Upper lobe of right lung (tissue), 1 donor: ENCODE measurements around the gene CACNG8. TPM values are rescaled to one million over a fixed set of nuclear protein-coding genes. Genes with fewer than 3 reads are reported as not detected.

ENCODE experiments used
- ATAC-seq: fragments of 200-7000 bp; cut with Tn5 transposase; one replicate; pipeline ENCODE4 v1.9.1; 2020; ENCODE audit warnings: mild to moderate bottlenecking, moderate library complexity
- DNase-seq: peaks from one replicate; pipeline ENCODE4 v3.0.0-alpha.2; 2020
- H3K27ac ChIP-seq: fragments of 200-600 bp; one replicate; pipeline ENCODE4 v1.8.0; 2022
- H3K27me3 ChIP-seq: fragments of 200-600 bp; one replicate; pipeline ENCODE4 v1.8.0; 2022; ENCODE audit warnings: mild to moderate bottlenecking
- H3K36me3 ChIP-seq: fragments of 200-600 bp; one replicate; pipeline ENCODE4 v1.8.0; 2022
- H3K4me1 ChIP-seq: fragments of 200-600 bp; one replicate; pipeline ENCODE4 v1.8.0; 2022
- H3K4me3 ChIP-seq: fragments of 200-600 bp; one replicate; pipeline ENCODE4 v1.8.0; 2022; ENCODE audit warnings: mild to moderate bottlenecking
- H3K9me3 ChIP-seq: fragments of 200-600 bp; one replicate; pipeline ENCODE4 v1.8.0; 2022
- intact Hi-C: fragments of 100-400 bp; cut with DNase I; formaldehyde crosslinking; loops from one replicate; pipeline ENCODE4 v1.11.0; 2022
- total RNA-seq: library from RNA; stranded (reverse); fragmentation: NEBNext Ultra II Directional; extraction: Animal tissue kit (Norgen Biotek cat#: 25700); gene quantifications from one replicate; pipeline ENCODE4 v1.2.1, GENCODE V29; 2021
- TF ChIP-seq, protein P1 (sequence below): fragments of 200-600 bp; IDR thresholded peaks from one replicate; pipeline ENCODE4 v1.8.0; 2022; ENCODE audit warnings: antibody characterized with exemption
- donor health status: DM: no; HTN: yes; CAD: no; lungs with severe emphysema.

CACNG8 gene
- total RNA-seq, 1 donor from 2014 or later, result 0.12 TPM

DNA sequence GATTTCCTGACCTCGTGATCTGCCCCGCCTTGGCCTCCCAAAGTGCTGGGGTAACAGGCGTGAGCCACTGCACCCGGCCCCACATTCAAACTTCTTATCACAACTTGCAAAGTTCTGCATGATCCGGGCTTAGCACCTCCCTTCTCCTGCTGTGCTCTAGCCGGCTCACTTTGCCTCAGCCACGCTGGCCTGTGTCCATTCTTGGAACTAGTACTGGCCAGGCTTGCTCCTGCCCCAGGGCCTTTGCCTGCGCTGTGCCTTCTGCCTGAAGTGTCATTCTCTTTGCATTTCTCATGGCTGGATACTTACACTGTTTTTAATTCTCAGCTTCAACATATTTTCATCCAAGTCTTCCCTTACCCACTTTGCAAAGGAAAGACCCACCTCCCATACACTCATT, 58.6 kb downstream of the CACNG8 start:
- H3K4me1 ChIP-seq, result no peaks in the 10 kb centered on the region
- TF ChIP-seq, protein P1, sequence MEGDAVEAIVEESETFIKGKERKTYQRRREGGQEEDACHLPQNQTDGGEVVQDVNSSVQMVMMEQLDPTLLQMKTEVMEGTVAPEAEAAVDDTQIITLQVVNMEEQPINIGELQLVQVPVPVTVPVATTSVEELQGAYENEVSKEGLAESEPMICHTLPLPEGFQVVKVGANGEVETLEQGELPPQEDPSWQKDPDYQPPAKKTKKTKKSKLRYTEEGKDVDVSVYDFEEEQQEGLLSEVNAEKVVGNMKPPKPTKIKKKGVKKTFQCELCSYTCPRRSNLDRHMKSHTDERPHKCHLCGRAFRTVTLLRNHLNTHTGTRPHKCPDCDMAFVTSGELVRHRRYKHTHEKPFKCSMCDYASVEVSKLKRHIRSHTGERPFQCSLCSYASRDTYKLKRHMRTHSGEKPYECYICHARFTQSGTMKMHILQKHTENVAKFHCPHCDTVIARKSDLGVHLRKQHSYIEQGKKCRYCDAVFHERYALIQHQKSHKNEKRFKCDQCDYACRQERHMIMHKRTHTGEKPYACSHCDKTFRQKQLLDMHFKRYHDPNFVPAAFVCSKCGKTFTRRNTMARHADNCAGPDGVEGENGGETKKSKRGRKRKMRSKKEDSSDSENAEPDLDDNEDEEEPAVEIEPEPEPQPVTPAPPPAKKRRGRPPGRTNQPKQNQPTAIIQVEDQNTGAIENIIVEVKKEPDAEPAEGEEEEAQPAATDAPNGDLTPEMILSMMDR, result no peak
- H3K4me3 ChIP-seq, result no peak overlapping the region
- no peak overlapping the region for H3K27ac ChIP-seq
- no peak for ATAC-seq
- H3K27me3 ChIP-seq, result peaks cover 15% of the 10 kb centered on the region
- no peak for DNase-seq
- intact Hi-C loops, result loop anchor here (5.0 to 10.0 kb wide), 2 partner anchors 117 to 179 kb away; partner anchors contain the start of gene CACNG7
- no peaks in the 10 kb centered on the region for H3K36me3 ChIP-seq
- no peaks in the 10 kb centered on the region for H3K9me3 ChIP-seq

DNA sequence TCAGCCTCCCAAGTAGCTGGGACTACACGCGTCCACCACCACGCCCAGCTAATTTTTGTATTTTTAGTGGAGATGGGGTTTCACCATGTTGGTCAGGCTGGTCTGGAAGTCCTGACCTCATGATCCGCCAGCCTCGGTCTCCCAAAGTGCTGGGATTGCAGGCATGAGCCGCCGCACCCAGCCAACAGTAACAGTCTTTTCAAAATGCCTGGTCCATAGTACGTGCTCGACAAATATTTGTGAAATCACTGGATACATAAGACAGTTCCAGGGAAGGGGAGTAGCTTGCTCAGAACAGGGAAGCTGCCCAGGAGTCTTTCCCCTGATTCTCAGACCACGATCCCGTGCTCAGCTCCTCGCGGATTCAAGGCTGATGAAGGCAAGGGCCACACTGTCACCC, 59.2 kb downstream of the CACNG8 start:
- no peaks in the 10 kb centered on the region for H3K4me1 ChIP-seq
- no peak for ATAC-seq
- no peak overlapping the region for H3K27ac ChIP-seq
- TF ChIP-seq, protein P1, result no peak
- no peak overlapping the region for H3K4me3 ChIP-seq
- no peaks in the 10 kb centered on the region for H3K9me3 ChIP-seq
- H3K36me3 ChIP-seq, result no peaks in the 10 kb centered on the region
- intact Hi-C loops, result loop anchor here (5.0 to 10.0 kb wide), 2 partner anchors 117 to 180 kb away; partner anchors contain the start of gene CACNG7
- H3K27me3 ChIP-seq, result peaks cover 15% of the 10 kb centered on the region
- no peak for DNase-seq

DNA sequence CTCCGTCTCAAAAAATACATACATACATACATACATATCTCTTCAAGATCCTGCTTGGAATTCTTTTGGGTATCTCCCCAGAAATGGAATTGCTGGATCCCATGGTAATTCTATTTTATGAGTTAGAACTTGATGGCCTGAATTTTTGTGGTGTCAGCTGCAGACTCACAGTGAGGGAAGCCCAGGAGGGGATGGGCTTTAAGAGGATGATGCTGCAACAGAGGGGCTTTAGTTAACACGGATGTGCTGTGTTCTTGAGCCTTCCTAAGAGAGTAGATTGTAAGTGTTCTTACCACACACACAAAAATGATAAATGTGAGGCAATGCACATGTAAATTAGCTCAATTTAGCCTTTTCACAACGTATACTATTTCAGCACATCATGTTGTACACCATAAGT, 60.5 kb downstream of the CACNG8 start:
- DNase-seq, result no peak
- H3K4me1 ChIP-seq, result no peaks in the 10 kb centered on the region
- no peak overlapping the region for H3K4me3 ChIP-seq
- no peaks in the 10 kb centered on the region for H3K36me3 ChIP-seq
- H3K9me3 ChIP-seq, result no peaks in the 10 kb centered on the region
- ATAC-seq, result no peak
- peaks cover 15% of the 10 kb centered on the region for H3K27me3 ChIP-seq
- no peak overlapping the region for H3K27ac ChIP-seq
- intact Hi-C loops, result loop anchor here (5.0 to 10.0 kb wide), 2 partner anchors 118 to 181 kb away; partner anchors contain the start of gene CACNG7
- TF ChIP-seq, protein P1, result no peak

DNA sequence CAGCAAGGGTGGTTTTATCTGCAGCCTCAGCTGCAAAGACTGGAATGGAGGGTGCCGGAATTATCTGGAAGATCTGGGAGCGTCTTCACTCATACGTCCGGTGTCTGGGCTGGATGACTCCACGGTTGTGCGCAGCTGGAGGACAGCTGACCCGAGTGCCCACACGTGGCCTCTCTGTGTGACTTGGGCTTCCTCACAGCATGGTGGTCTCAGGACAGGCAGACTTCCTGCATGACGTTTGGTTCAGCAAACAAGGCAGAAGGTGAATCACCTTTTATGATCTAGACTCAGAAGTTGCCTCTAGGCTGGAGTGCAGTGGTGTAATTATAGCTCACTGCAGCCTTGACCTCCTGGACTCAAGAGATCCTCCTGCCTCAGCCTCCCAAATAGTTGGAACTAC, 61.9 kb downstream of the CACNG8 start:
- no peak for DNase-seq
- H3K36me3 ChIP-seq, result no peaks in the 10 kb centered on the region
- no peak overlapping the region for H3K4me3 ChIP-seq
- TF ChIP-seq, protein P1, result no peak
- intact Hi-C loops, result loop anchor here (5.0 to 10.0 kb wide), 2 partner anchors 120 to 182 kb away; partner anchors contain the start of gene CACNG7
- no peaks in the 10 kb centered on the region for H3K4me1 ChIP-seq
- no peak overlapping the region for H3K27ac ChIP-seq
- H3K9me3 ChIP-seq, result no peaks in the 10 kb centered on the region
- H3K27me3 ChIP-seq, result peaks cover 15% of the 10 kb centered on the region
- no peak for ATAC-seq

DNA sequence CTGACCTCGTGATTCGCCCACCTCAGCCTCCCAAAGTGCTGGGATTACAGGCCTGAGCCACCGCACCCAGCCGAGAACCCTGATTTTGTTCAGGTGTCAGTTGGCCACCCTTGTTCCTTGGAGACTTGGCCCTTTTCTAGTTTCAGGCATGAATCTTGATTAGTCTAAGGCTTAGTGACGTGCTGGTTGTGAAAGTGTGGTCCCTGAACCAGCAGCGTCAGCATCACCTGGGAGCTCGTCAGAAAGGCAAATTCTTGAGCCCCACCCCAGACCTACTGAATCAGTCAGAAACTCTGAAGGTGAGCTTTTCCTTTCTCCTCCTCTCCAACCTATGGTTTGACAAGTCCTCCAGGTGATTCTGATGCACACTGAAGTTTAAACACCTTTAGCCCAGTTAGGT, 63.9 kb downstream of the CACNG8 start:
- TF ChIP-seq, protein P1, result no peak
- Histone ChIP-seq H3K36me3 (no peaks in the 10 kb centered on the region), H3K4me1 (no peaks in the 10 kb centered on the region), H3K4me3 (no peak overlapping the region), H3K27me3 (peaks cover 15% of the 10 kb centered on the region), H3K27ac (no peak overlapping the region), H3K9me3 (no peaks in the 10 kb centered on the region)
- ATAC-seq (no peak), DNase-seq (no peak)
- intact Hi-C loops, result loop anchor here (10.0 kb wide), 1 partner anchor 122 kb away; the partner anchor contains the start of gene CACNG7

DNA sequence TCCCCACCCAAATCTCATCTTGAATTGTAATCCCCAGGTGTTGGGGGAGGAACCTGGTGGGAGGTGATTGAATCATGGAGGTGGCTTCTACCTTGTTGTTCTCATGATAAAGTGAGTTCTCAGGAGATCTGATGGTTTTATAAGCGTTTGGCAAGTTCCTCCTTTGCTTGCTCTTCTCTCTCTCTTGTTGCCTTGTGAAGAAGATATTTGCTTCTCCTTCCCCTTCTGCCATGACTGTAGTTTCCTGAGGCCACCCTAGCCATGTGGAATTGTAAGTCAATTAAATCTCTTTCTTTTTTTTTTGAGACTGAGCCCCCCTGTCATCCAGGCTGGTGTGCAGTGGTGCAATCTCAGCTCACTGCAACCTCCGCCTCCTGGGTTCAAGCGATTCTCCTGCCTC, 66.6 kb downstream of the CACNG8 start:
- DNase-seq (no peak), ATAC-seq (peak; percentile 36)
- H3K27ac ChIP-seq, result no peak overlapping the region
- H3K4me1 ChIP-seq, result no peaks in the 10 kb centered on the region
- H3K27me3 ChIP-seq, result peaks cover 6% of the 10 kb centered on the region
- H3K4me3 ChIP-seq, result no peak overlapping the region
- TF ChIP-seq, protein P1, result no peak
- H3K9me3 ChIP-seq, result no peaks in the 10 kb centered on the region
- no peaks in the 10 kb centered on the region for H3K36me3 ChIP-seq
- intact Hi-C loops, result loop anchor here (10.0 kb wide), 1 partner anchor 124 kb away; the partner anchor contains the start of gene CACNG7
